GM10266 (cell line): ENCODE measurements around the gene VSTM2L.
A peak's percentile ranks its signal among the peaks of the same experiment; 100 is the strongest.

ENCODE experiments used
- DNase-seq: peaks from one replicate; pipeline ENCODE4 v3.0.0; 2012; ENCODE audit errors: extremely low spot score
- CTCF ChIP-seq: IDR thresholded peaks from 2 replicates; pipeline ENCODE4 v1.5.1; 2012; ENCODE audit warnings: mild to moderate bottlenecking, low read depth; ENCODE audit not compliant: control insufficient read depth, insufficient read depth; ENCODE audit errors: missing control alignments

Gene VSTM2L

GRCh38 chr20:37990571-37991151 lies 87.7 kb downstream of the VSTM2L start:
- no peak for TF ChIP-seq CTCF

GRCh38 chr20:37991157-37991866 lies 88.4 kb downstream of the VSTM2L start:
- DNase-seq: no peak
- no peak for TF ChIP-seq CTCF

More at GRCh38 chr20:37990571-37991151, 87.7 kb downstream of the VSTM2L start:
- peak; percentile 86 for DNase-seq

GRCh38 chr20:37991908-37992307 lies 89.0 kb downstream of the VSTM2L start:
- DNase-seq: no peak
- no peak for TF ChIP-seq CTCF

- peak; percentile 41 for TF ChIP-seq CTCF
- peak; percentile 61 for DNase-seq
Measured at GRCh38 chr20:37992802-37993409, 90.0 kb downstream of the VSTM2L start.

GRCh38 chr20:37994512-37994911 lies 91.6 kb downstream of the VSTM2L start:
- TF ChIP-seq CTCF: no peak

More at GRCh38 chr20:37994512-37994911, 91.6 kb downstream of the VSTM2L start:
- no peak for DNase-seq
